ENCODE measurements around the gene UBR3.

The UBR3 gene

DNA sequence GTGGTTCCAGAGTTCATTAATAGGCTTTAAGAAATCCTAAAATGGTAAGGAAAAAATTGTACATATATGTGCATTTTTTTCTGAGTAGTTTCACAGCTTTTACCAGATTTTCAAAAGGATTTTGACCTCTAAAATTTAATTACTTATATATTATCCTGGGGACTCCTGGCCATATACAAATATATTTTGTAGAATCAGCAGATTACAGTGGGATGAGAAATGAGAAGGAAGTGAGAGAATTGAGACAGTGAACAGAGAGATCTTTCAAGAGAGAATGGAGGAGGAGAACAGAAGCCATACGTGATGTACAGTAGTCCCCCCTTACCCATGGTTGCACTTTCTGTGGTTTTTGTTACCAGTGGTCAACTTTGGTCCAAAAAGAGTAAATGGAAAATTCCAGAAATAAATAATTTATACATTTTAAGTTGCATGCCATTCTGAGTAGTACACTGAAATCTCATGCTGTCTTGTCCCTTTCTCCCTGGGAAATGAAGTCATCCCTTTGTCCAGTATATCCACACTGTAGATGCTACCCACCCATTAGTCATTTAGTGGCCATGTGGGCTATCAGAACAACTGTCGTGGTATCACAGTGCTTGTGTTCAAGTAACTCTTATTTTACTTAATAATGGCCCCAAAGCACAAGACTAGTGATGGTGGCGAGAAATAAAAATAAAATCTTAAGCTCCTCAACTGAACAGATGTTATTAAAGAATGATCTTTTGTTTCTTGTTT, 220.2 kb downstream of the UBR3 start:
- FAIRE-seq: no peak
- no peak for TF ChIP-seq PAX5 (IDR thresholded peaks at IDR 0.05; ENCODE audit: insufficient read depth, low read length, severe bottlenecking)
- no peak for TF ChIP-seq POU2F2 (IDR thresholded peaks at IDR 0.05; ENCODE audit: low read depth, low read length)
- TF ChIP-seq SPI1 (IDR thresholded peaks at IDR 0.05; ENCODE audit: low read depth, low read length): no peak
- TF ChIP-seq TAF1 (IDR thresholded peaks at IDR 0.05; ENCODE audit: low read depth, low read length): no peak
- TF ChIP-seq POLR2A (IDR thresholded peaks at IDR 0.05; ENCODE audit: low read depth, low read length): no peak
- TF ChIP-seq POLR2AphosphoS5 (IDR thresholded peaks at IDR 0.05; ENCODE audit: low read depth, low read length): no peak
- no peak for DNase-seq (ENCODE audit: insufficient read length, low spot score)

DNA sequence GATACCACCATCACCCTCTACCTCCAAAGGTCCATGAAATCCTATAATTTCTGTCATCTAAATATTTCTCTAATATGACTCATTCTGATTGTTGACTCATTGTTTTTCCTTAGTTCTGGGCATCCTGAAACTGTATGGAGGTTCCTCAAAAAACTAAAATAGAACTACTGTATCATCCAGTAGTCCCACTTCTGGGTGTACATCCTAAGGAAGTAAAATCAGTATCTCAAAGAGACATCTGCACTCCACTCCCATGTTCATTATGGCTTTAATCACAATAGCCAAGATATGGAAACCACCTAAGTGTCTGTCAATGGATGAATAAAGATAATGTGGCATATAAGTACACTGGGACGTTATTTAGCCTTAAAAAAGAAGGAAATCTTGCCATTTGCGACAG, 224.9 kb downstream of the UBR3 start:
- DNase-seq (ENCODE audit: insufficient read length, low spot score) (no peak), FAIRE-seq (no peak)
- no peak for TF ChIP-seq POLR2AphosphoS5 (IDR thresholded peaks at IDR 0.05; ENCODE audit: low read depth, low read length)
- no peak for TF ChIP-seq PAX5 (IDR thresholded peaks at IDR 0.05; ENCODE audit: insufficient read depth, low read length, severe bottlenecking)
- TF ChIP-seq POU2F2 (IDR thresholded peaks at IDR 0.05; ENCODE audit: low read depth, low read length): no peak
- TF ChIP-seq SPI1 (IDR thresholded peaks at IDR 0.05; ENCODE audit: low read depth, low read length): no peak
- TF ChIP-seq TAF1 (IDR thresholded peaks at IDR 0.05; ENCODE audit: low read depth, low read length): no peak
- no peak for TF ChIP-seq POLR2A (IDR thresholded peaks at IDR 0.05; ENCODE audit: low read depth, low read length)

DNA sequence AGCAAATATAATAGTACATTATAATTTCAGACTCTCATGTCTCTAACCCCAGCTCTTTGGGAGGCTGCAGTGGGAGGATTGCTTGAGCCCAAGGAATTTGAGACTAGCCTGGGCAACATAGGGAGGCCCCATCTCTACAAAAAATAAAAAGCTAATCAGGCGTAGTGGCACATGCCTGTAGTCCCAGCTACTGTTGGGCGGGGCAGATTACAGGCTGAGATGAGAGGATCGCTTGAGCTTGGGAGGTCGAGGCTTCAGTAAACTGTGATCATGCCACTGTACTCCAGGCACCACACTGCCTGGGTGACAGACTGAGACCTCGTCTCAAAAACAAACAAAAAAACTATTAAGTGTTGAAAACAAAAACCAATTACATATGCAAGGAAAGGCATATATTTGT, 227.7 kb downstream of the UBR3 start:
- no peak for DNase-seq (ENCODE audit: insufficient read length, low spot score)
- TF ChIP-seq PAX5 (IDR thresholded peaks at IDR 0.05; ENCODE audit: insufficient read depth, low read length, severe bottlenecking) (no peak), SPI1 (IDR thresholded peaks at IDR 0.05; ENCODE audit: low read depth, low read length) (no peak), TAF1 (IDR thresholded peaks at IDR 0.05; ENCODE audit: low read depth, low read length) (no peak), POU2F2 (IDR thresholded peaks at IDR 0.05; ENCODE audit: low read depth, low read length) (no peak), POLR2A (IDR thresholded peaks at IDR 0.05; ENCODE audit: low read depth, low read length) (no peak), POLR2AphosphoS5 (IDR thresholded peaks at IDR 0.05; ENCODE audit: low read depth, low read length) (no peak)
- FAIRE-seq: no peak

DNA sequence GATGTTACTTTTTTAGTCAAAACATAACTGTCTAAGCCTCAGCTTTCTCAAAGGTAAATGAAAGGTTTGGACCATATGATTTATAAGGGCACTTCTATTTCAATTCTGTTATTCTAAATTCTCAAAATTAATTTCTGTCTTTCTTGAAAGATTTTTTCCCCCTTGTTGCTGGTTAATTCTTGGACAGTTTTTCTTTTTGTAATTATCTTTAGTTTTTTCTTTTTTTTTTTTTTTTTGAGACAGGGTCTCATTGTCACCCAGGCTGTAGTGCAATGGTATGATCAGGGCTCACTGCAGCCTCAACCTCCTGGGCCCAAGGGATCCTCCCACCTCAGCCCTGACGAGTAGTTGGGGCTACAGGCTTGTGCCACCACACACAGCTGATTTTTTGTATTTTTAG, 229.6 kb downstream of the UBR3 start:
- DNase-seq (ENCODE audit: insufficient read length, low spot score) (no peak), FAIRE-seq (no peak)
- TF ChIP-seq POU2F2 (IDR thresholded peaks at IDR 0.05; ENCODE audit: low read depth, low read length): no peak
- no peak for TF ChIP-seq POLR2A (IDR thresholded peaks at IDR 0.05; ENCODE audit: low read depth, low read length)
- TF ChIP-seq TAF1 (IDR thresholded peaks at IDR 0.05; ENCODE audit: low read depth, low read length): no peak
- no peak for TF ChIP-seq SPI1 (IDR thresholded peaks at IDR 0.05; ENCODE audit: low read depth, low read length)
- TF ChIP-seq POLR2AphosphoS5 (IDR thresholded peaks at IDR 0.05; ENCODE audit: low read depth, low read length): no peak
- TF ChIP-seq PAX5 (IDR thresholded peaks at IDR 0.05; ENCODE audit: insufficient read depth, low read length, severe bottlenecking): no peak

DNA sequence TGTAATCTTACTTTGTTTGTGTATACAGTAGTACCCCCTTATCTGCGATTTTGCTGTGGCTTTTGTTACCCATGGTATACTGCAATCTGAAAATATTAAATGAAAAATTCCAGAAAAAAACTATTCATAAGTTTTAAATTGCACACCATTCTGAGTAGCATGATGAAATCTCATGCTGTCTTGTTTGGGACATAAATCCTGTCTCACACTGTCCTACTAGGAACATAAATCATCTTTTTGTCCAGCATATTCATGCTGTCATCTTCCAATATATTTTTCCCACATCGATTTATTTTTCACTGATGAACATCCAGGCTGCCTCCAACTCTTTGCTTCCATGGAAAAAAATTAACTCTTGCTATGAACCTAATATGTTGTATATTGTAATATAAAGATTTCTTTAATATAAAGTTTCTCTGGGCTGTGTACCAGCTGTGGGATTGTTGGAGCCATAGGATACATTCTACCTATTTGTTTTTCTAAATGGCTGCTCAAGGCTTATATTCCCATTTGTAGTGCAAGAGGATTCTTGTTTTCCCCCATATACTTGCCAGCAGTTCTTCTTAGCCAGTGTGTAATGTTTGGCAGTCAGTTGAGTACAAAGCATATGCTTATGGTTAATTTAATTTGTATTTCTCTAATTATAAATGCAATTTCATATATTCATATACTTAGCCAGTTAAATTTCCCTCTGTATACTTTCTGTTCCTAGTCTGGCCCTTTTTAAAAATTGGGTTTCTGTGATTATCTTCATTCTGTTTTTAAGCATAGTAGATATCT, 236.4 kb downstream of the UBR3 start:
- FAIRE-seq: no peak
- TF ChIP-seq SPI1 (IDR thresholded peaks at IDR 0.05; ENCODE audit: low read depth, low read length) (no peak), POLR2A (IDR thresholded peaks at IDR 0.05; ENCODE audit: low read depth, low read length) (no peak), TAF1 (IDR thresholded peaks at IDR 0.05; ENCODE audit: low read depth, low read length) (no peak), POU2F2 (IDR thresholded peaks at IDR 0.05; ENCODE audit: low read depth, low read length) (no peak), PAX5 (IDR thresholded peaks at IDR 0.05; ENCODE audit: insufficient read depth, low read length, severe bottlenecking) (no peak), POLR2AphosphoS5 (IDR thresholded peaks at IDR 0.05; ENCODE audit: low read depth, low read length) (no peak)
- DNase-seq (ENCODE audit: insufficient read length, low spot score): no peak

DNA sequence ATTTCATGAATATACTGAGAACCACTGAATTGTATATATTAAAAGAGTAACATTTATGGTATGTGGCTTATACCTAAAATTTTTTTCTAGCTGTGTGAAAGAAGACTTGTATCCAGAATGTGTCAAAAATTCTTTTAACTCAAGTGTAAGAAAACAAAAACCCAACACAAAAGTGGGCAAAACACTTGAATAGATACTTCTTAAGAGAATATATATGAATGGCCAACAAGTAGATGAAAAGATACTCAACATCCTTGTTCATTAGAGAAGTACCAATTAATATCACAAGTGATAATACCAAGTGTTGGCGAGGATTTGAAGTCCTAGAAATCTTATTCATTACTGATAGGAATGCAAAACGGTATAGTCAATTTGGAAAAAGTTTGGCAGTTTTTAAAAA, 243.5 kb downstream of the UBR3 start:
- DNase-seq (ENCODE audit: insufficient read length, low spot score): no peak
- TF ChIP-seq SPI1 (IDR thresholded peaks at IDR 0.05; ENCODE audit: low read depth, low read length): no peak
- no peak for TF ChIP-seq POLR2A (IDR thresholded peaks at IDR 0.05; ENCODE audit: low read depth, low read length)
- no peak for TF ChIP-seq POLR2AphosphoS5 (IDR thresholded peaks at IDR 0.05; ENCODE audit: low read depth, low read length)
- no peak for TF ChIP-seq PAX5 (IDR thresholded peaks at IDR 0.05; ENCODE audit: insufficient read depth, low read length, severe bottlenecking)
- no peak for TF ChIP-seq TAF1 (IDR thresholded peaks at IDR 0.05; ENCODE audit: low read depth, low read length)
- no peak for TF ChIP-seq POU2F2 (IDR thresholded peaks at IDR 0.05; ENCODE audit: low read depth, low read length)
- FAIRE-seq: no peak

DNA sequence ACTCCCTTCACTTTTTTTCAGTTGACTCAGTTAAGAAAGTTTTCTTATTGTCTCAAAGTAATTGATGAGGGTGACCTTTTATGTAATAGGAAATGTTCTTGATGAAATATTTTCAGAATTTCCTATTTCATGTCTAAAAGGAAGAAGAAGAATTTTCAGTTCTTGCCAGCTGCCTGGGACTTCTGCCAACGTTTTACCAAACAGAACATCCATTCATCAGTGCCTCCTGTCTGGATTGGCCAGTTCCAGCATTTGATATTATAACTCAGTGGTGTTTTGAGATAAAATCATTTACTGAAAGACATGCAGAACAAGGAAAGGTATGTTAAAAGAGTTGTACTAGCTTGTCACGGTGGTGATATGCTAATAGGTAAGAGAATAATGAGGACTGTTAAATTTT, 246.0 kb downstream of the UBR3 start:
- no peak for DNase-seq (ENCODE audit: insufficient read length, low spot score)

DNA sequence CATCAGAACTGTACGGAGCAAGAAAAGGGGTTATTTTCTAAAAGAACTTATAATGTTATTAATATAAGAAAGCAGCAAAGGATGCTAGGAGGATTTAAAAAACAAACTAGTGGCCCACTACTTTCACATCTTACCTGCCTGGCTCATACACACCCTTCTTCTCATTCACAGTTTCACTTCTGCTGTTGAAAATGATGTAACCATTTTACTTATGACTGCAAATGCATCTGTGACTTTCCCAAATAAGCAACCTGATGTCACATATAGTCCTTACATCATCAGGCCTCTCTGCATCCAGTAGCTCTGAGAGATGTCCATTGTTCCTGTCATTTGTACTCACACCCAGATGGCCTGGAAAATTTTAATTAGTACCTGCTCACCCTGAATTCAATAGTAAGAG, 248.9 kb downstream of the UBR3 start:
- DNase-seq (ENCODE audit: insufficient read length, low spot score) (peak; percentile 11), FAIRE-seq (peak; percentile 69)
- TF ChIP-seq POU2F2 (IDR thresholded peaks at IDR 0.05; ENCODE audit: low read depth, low read length): no peak
- TF ChIP-seq SPI1 (IDR thresholded peaks at IDR 0.05; ENCODE audit: low read depth, low read length): peak; percentile 89

More for the DNA sequence above, 246.0 kb downstream of the UBR3 start:
- no peak for FAIRE-seq
- TF ChIP-seq TAF1 (IDR thresholded peaks at IDR 0.05; ENCODE audit: low read depth, low read length): no peak
- no peak for TF ChIP-seq POLR2AphosphoS5 (IDR thresholded peaks at IDR 0.05; ENCODE audit: low read depth, low read length)
- TF ChIP-seq POU2F2 (IDR thresholded peaks at IDR 0.05; ENCODE audit: low read depth, low read length): no peak
- no peak for TF ChIP-seq POLR2A (IDR thresholded peaks at IDR 0.05; ENCODE audit: low read depth, low read length)
- no peak for TF ChIP-seq PAX5 (IDR thresholded peaks at IDR 0.05; ENCODE audit: insufficient read depth, low read length, severe bottlenecking)
- TF ChIP-seq SPI1 (IDR thresholded peaks at IDR 0.05; ENCODE audit: low read depth, low read length): no peak

DNA sequence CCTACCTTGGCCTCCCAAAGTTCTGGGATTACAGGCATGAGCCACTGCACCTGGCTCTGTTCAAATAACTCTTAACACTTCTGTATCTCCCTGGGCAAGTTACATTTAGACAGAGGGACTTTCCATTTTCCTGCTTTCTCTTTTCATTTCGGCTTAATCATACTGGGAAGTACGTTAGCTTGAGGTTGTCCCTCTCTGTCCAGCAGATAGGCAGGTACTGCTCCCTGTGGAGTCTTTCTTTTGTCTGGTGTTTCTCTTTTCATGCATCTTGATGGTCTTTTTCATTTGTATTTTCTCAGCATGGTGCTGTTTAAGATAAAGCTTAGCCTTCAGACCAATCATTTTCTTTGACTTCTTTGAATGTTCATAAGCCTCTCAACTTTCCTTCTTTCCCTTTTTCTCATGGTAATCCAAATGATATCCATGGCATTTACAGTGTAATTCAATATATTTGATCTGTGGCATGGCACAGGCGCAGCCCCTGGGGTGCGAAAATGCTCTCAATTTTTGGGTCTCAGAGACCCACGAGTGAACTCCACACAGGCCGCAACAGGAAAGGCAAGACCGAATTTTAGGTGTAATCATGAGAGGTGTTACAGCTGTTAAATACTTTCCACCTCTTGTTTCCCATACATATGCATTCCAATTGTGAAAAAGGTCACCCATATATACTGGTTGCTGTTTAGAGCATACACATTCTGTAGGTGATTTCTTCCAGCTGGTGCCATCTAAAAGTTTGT, 250.7 kb downstream of the UBR3 start:
- no peak for FAIRE-seq
- DNase-seq (ENCODE audit: insufficient read length, low spot score): no peak
- TF ChIP-seq SPI1 (IDR thresholded peaks at IDR 0.05; ENCODE audit: low read depth, low read length) (no peak), PAX5 (IDR thresholded peaks at IDR 0.05; ENCODE audit: insufficient read depth, low read length, severe bottlenecking) (no peak), TAF1 (IDR thresholded peaks at IDR 0.05; ENCODE audit: low read depth, low read length) (no peak), POU2F2 (IDR thresholded peaks at IDR 0.05; ENCODE audit: low read depth, low read length) (no peak), POLR2AphosphoS5 (IDR thresholded peaks at IDR 0.05; ENCODE audit: low read depth, low read length) (no peak), POLR2A (IDR thresholded peaks at IDR 0.05; ENCODE audit: low read depth, low read length) (no peak)

All from GM12891 (cell line).